GM12891 (cell line): ENCODE data around the gene TNN. TPM values are rescaled to one million over a fixed set of nuclear protein-coding genes. Genes with fewer than 3 reads are reported as not detected.
A peak's percentile ranks its signal among the peaks of the same experiment; 100 is the strongest.
"Not testable (repeated sequence)": the region's sequence is repeated elsewhere in the genome, so short reads cannot be mapped to it uniquely, and the experiment has no call there.

Experiments used
- DNase-seq: peaks from one replicate; pipeline ENCODE4 v3.0.0; 2011; ENCODE audit warnings: low spot score; ENCODE audit not compliant: insufficient read length
- FAIRE-seq: peaks from 2 replicates; lab custom pipeline; 2011; peaks lifted over from hg19 to GRCh38; lab: Jason Lieb, UNC
- PAX5 ChIP-seq: IDR thresholded peaks from 2 replicates; pipeline ENCODE4 v1.6.1; 2011; ENCODE audit warnings: low read length, moderate library complexity, mild to moderate bottlenecking; ENCODE audit not compliant: insufficient read depth, severe bottlenecking
- POLR2A ChIP-seq: IDR thresholded peaks from 2 replicates; pipeline ENCODE4 v1.6.1; 2011; ENCODE audit warnings: low read depth, low read length, control low read depth
- POLR2AphosphoS5 ChIP-seq: IDR thresholded peaks from 2 replicates; pipeline ENCODE4 v1.6.1; 2011; ENCODE audit warnings: low read depth, low read length, control low read depth
- POU2F2 ChIP-seq: IDR thresholded peaks from 2 replicates; pipeline ENCODE4 v1.6.1; 2011; ENCODE audit warnings: low read depth, mild to moderate bottlenecking, control low read depth, low read length, moderate library complexity
- SPI1 ChIP-seq: IDR thresholded peaks from 2 replicates; pipeline ENCODE4 v1.6.1; 2011; ENCODE audit warnings: low read depth, low read length, control low read depth
- TAF1 ChIP-seq: IDR thresholded peaks from 2 replicates; pipeline ENCODE4 v1.6.1; 2011; ENCODE audit warnings: low read depth, low read length, control low read depth
- polyA plus RNA-seq: library from polyadenylated mRNA; unstranded; fragments of >200 nt; gene quantifications from one replicate; pipeline ENCODE4 v1.2.1, GENCODE V29; 2012; ENCODE audit warnings: low read depth, missing spikeins, inconsistent platforms; ENCODE audit not compliant: missing spikeins

Gene TNN
- 0.14 TPM for polyA plus RNA-seq

- FAIRE-seq (no peak), DNase-seq (no peak)
- TF ChIP-seq SPI1 (no peak), POLR2A (no peak), TAF1 (no peak), POU2F2 (no peak), PAX5 (no peak), POLR2AphosphoS5 (no peak)
Observed at GRCh38 chr1:175067362-175068106, at the start of gene TNN. TNN (plus strand) TSS chr1:175067833; CDS start chr1:175077419, 9,586 bp downstream.

GRCh38 chr1:175019524-175019923, 48.1 kb upstream of the TNN start:
- TF ChIP-seq PAX5 (no peak), TAF1 (no peak), POLR2A (no peak), SPI1 (no peak), POLR2AphosphoS5 (no peak), POU2F2 (no peak)
- DNase-seq (no peak), FAIRE-seq (no peak)

- peak; percentile 64 for DNase-seq
- TF ChIP-seq PAX5, result peak; percentile 42
- TF ChIP-seq POLR2AphosphoS5, result peak; percentile 88
- TF ChIP-seq POLR2A, result peak; percentile 93
- TF ChIP-seq POU2F2, result peak; percentile 74
- no peak for TF ChIP-seq SPI1
- peak; percentile 95 for TF ChIP-seq TAF1
- FAIRE-seq, result peak; percentile 98
Observed at GRCh38 chr1:175023043-175023921, 44.4 kb upstream of the TNN start, which contains the start of gene MRPS14. MRPS14 (minus strand) TSS chr1:175023425; CDS start chr1:175023408, 17 bp downstream.

- FAIRE-seq, DNase-seq: not testable (repeated sequence)
Observed at GRCh38 chr1:175023922-175024242, 43.8 kb upstream of the TNN start.

- TF ChIP-seq POLR2A (no peak), PAX5 (no peak)
- FAIRE-seq (no peak), DNase-seq (no peak)
Observed at GRCh38 chr1:175024773-175025172, 42.9 kb upstream of the TNN start.

GRCh38 chr1:175033953-175034352, 33.7 kb upstream of the TNN start:
- FAIRE-seq, result no peak
- no peak for TF ChIP-seq PAX5
- TF ChIP-seq POLR2A, result no peak
- TF ChIP-seq TAF1, result no peak
- no peak for TF ChIP-seq SPI1
- TF ChIP-seq POLR2AphosphoS5, result no peak
- TF ChIP-seq POU2F2, result no peak
- no peak for DNase-seq

GRCh38 chr1:175034775-175035174, 32.9 kb upstream of the TNN start:
- FAIRE-seq (no peak), DNase-seq (no peak)
- TF ChIP-seq PAX5 (no peak), POLR2AphosphoS5 (no peak)

- no peak for DNase-seq
- TF ChIP-seq POLR2AphosphoS5, result no peak
- FAIRE-seq, result no peak
Observed at GRCh38 chr1:175035865-175036264, 31.8 kb upstream of the TNN start.

- no peak for DNase-seq
- no peak for TF ChIP-seq POU2F2
- no peak for TF ChIP-seq SPI1
- no peak for TF ChIP-seq POLR2AphosphoS5
- no peak for TF ChIP-seq PAX5
- TF ChIP-seq POLR2A, result no peak
- no peak for TF ChIP-seq TAF1
- FAIRE-seq, result no peak
Observed at GRCh38 chr1:175036476-175036875, 31.2 kb upstream of the TNN start.

- DNase-seq (no peak), FAIRE-seq (no peak)
- no peak for TF ChIP-seq POU2F2
- no peak for TF ChIP-seq TAF1
- TF ChIP-seq POLR2AphosphoS5, result no peak
- no peak for TF ChIP-seq PAX5
- no peak for TF ChIP-seq POLR2A
- TF ChIP-seq SPI1, result no peak
Observed at GRCh38 chr1:175037416-175037815, 30.2 kb upstream of the TNN start.
